B cell (primary cell): Measurements from ENCODE around the gene CAPZB. TPM values are rescaled to one million over a fixed set of nuclear protein-coding genes. Genes with fewer than 3 reads are reported as not detected.

ENCODE experiments used
- ATAC-seq: fragments of 200-7000 bp; cut with Tn5 transposase; one replicate; pipeline ENCODE4 v1.10.0; 2021; ENCODE audit warnings: low read depth, mild to moderate bottlenecking, moderate number of reproducible peaks, moderate library complexity
- CTCF ChIA-PET: fragments of 350-600 bp; sonication (Branson Sonifier 250); formaldehyde crosslinking; loops from one replicate; lab custom pipeline; 2021; ENCODE audit warnings: antibody characterized with exemption, inconsistent platforms; lab: Charles Lee
- POLR2A ChIA-PET: fragments of 350-600 bp; sonication (Branson Sonifier 250); formaldehyde crosslinking; loops from one replicate; lab custom pipeline; 2021; ENCODE audit warnings: antibody characterized with exemption; lab: Charles Lee
- DNase-seq: peaks from one replicate; pipeline ENCODE4 v3.0.0; 2013
- H2AFZ ChIP-seq: 2 replicates; pipeline ENCODE4 v1.6.1; 2012; ENCODE audit warnings: mild to moderate bottlenecking, low read depth, low read length; ENCODE audit not compliant: insufficient read depth, poor library complexity, severe bottlenecking
- H3K27ac ChIP-seq, 2 donors: 1 replicate in 1 of 2; 2 replicates in 1 of 2; pipeline ENCODE4 v1.5.1; 2012 to 2013; ENCODE audit warnings: low read length in 2 of 2, mild to moderate bottlenecking in 2 of 2, moderate library complexity in 1 of 2
- H3K27me3 ChIP-seq, 4 experiments: fragments of 200-600 bp in 1 of 4; sonication (generic) in 1 of 4; replicated peaks in 1 of 4; 1 replicate in 2 of 4; 2 replicates in 2 of 4; pipeline versions ENCODE4 v1.6.1 to v1.7.0; 2013 to 2016; ENCODE audit warnings: low read length in 3 of 4, mild to moderate bottlenecking in 2 of 4, mixed read lengths in 1 of 4, moderate library complexity in 1 of 4; ENCODE audit not compliant: insufficient read depth in 4 of 4, control insufficient read depth in 3 of 4; ENCODE audit errors: control extremely low read depth in 1 of 4
- H3K36me3 ChIP-seq, 2 experiments: replicated peaks in 1 of 2; 1 replicate in 1 of 2; 2 replicates in 1 of 2; pipeline versions ENCODE4 v1.6.1 to v1.7.1; 2013; ENCODE audit warnings: low read length in 1 of 2; ENCODE audit not compliant: insufficient read depth in 2 of 2, control insufficient read depth in 1 of 2; ENCODE audit errors: control extremely low read depth in 1 of 2, extremely low read depth in 1 of 2
- H3K4me1 ChIP-seq, 2 donors: fragments of 200-600 bp in 1 of 2; sonication (generic) in 1 of 2; 1 replicate in 1 of 2; 2 replicates in 1 of 2; pipeline versions ENCODE4 v1.5.1 to v1.6.1; 2013 to 2017; ENCODE audit warnings: low read length in 2 of 2; ENCODE audit not compliant: control insufficient read depth in 2 of 2, insufficient read depth in 2 of 2
- H3K4me2 ChIP-seq: replicated peaks from 2 replicates; pipeline ENCODE3; 2012; ENCODE audit warnings: mild to moderate bottlenecking, low read depth, low read length; ENCODE audit not compliant: poor library complexity, severe bottlenecking
- H3K4me3 ChIP-seq, 5 experiments: fragments of 200-600 bp in 1 of 5; sonication (generic) in 1 of 5; 1 replicate in 3 of 5; 2 replicates in 2 of 5; pipeline versions ENCODE4 v1.5.1 to v1.7.0; 2011 to 2016; ENCODE audit warnings: low read length in 4 of 5, mild to moderate bottlenecking in 4 of 5, low read depth in 2 of 5, control low read depth in 1 of 5, moderate library complexity in 1 of 5; ENCODE audit not compliant: insufficient read depth in 1 of 5; ENCODE audit errors: control extremely low read depth in 1 of 5, extremely low read depth in 1 of 5
- H3K79me2 ChIP-seq: fragments of 200-600 bp; sonication (generic); one replicate; pipeline ENCODE4 v1.6.0; 2016; ENCODE audit warnings: low read length; ENCODE audit not compliant: control insufficient read depth, insufficient read depth
- H3K9ac ChIP-seq: fragments of 200-600 bp; sonication (generic); 2 replicates; pipeline ENCODE4 v1.6.1; 2017; ENCODE audit warnings: mild to moderate bottlenecking, low read length, moderate library complexity
- H3K9me3 ChIP-seq, 3 donors: one replicate each; pipeline versions ENCODE4 v1.6.1 to v1.7.1; 2013; ENCODE audit warnings: low read length in 2 of 3; ENCODE audit not compliant: control insufficient read depth in 2 of 3, insufficient read depth in 1 of 3; ENCODE audit errors: control extremely low read depth in 1 of 3
- H4K20me1 ChIP-seq: 2 replicates; pipeline ENCODE4 v1.6.0; 2012; ENCODE audit warnings: mild to moderate bottlenecking, low read length; ENCODE audit not compliant: insufficient read depth, control insufficient read depth, poor library complexity, severe bottlenecking
- H3K27ac Mint-ChIP-seq: one replicate; pipeline ENCODE4 v1.8.0; 2021; ENCODE audit warnings: mixed read lengths
- H3K27me3 Mint-ChIP-seq: one replicate; pipeline ENCODE4 v1.8.0; 2021; ENCODE audit warnings: mixed read lengths
- H3K4me1 Mint-ChIP-seq: one replicate; pipeline ENCODE4 v1.8.0; 2021; ENCODE audit warnings: mixed read lengths
- H3K4me3 Mint-ChIP-seq: one replicate; pipeline ENCODE4 v1.8.0; 2021; ENCODE audit warnings: mixed read lengths
- H3K9me3 Mint-ChIP-seq: one replicate; pipeline ENCODE4 v1.8.0; 2022; ENCODE audit warnings: mixed read lengths; ENCODE audit not compliant: insufficient read depth
- CTCF ChIP-seq: fragments of 200-600 bp; IDR thresholded peaks from one replicate; pipeline ENCODE4 v1.8.0; 2022; ENCODE audit warnings: antibody characterized with exemption, mild to moderate bottlenecking
- EZH2 ChIP-seq: IDR thresholded peaks from 2 replicates; pipeline ENCODE4 v1.6.1; 2012; ENCODE audit warnings: borderline replicate concordance, low read depth, mild to moderate bottlenecking, moderate library complexity, low read length; ENCODE audit not compliant: insufficient read depth, poor library complexity, severe bottlenecking
- WGBS: methylation state at CpG from one replicate; pipeline ENCODE4 v1.1.5; 2013; ENCODE audit warnings: missing lambda C conversion rate; ENCODE audit not compliant: insufficient coverage; 5-methylcytosine and 5-hydroxymethylcytosine counted together
- intact Hi-C: fragments of 100-400 bp; cut with micrococcal nuclease; formaldehyde crosslinking; loops from one replicate; pipeline ENCODE4 v1.10.0; 2022
- polyA plus RNA-seq: library from polyadenylated mRNA; depleted of rRNA; stranded (reverse); fragments of >200 nt; gene quantifications from 2 replicates; pipeline ENCODE4 v1.2.3, GENCODE V29; 2012
- total RNA-seq, 2 donors: library from RNA; stranded (reverse); fragments of 120-200 nt in 1 of 2; gene quantifications; 1 replicate in 1 of 2; 2 replicates in 1 of 2; pipeline versions ENCODE4 v1.2.3 to v1.2.4, GENCODE V29; 2013 to 2022

The CAPZB gene
- total and polyA plus RNA-seq, 2 donors (not counting 1 experiment from before 2014, with no cell fraction given) = 126 to 193 TPM

- Histone ChIP-seq H3K9me3 (no peaks in the 10 kb centered on the region), H3K4me1 (no peaks in the 10 kb centered on the region), H3K36me3 (peaks cover 2 to 71% of the 10 kb centered on the region in 2 experiments), H3K4me3 (no peak overlapping the region), H3K79me2 (peaks cover 10% of the 10 kb centered on the region), H3K4me2 (no peak overlapping the region), H3K27ac (no peak overlapping the region), H3K9ac (no peak overlapping the region), H4K20me1 (peaks cover 37% of the 10 kb centered on the region), H3K27me3 (no peaks in the 10 kb centered on the region), H2AFZ (no peak overlapping the region)
- intact Hi-C loops = no loop called here
- WGBS = 97% methylated on average over 6 of the region's 6 CpGs
- ChIA-PET POLR2A (interaction anchor here (0.6 kb wide), 1 partner anchor 291 kb away, joined by 4 read pairs; no protein-coding TSS in a partner anchor), CTCF (interaction anchor here (0.7 to 1.1 kb wide), 4 partner anchors 10 to 228 kb away, joined by 3 to 4 read pairs (median 4); no protein-coding TSS in a partner anchor)
- DNase-seq (no peak), ATAC-seq (no peak)
- Mint-ChIP-seq H3K4me1 (no peaks in the 10 kb centered on the region), H3K27ac (no peak overlapping the region), H3K4me3 (no peak overlapping the region), H3K9me3 (no peaks in the 10 kb centered on the region), H3K27me3 (no peaks in the 10 kb centered on the region)
- TF ChIP-seq EZH2 = no peak
- TF ChIP-seq CTCF = no peak
These were observed 130.8 kb downstream of the CAPZB start for GRCh38 chr1:19354531-19354981.

DNA sequence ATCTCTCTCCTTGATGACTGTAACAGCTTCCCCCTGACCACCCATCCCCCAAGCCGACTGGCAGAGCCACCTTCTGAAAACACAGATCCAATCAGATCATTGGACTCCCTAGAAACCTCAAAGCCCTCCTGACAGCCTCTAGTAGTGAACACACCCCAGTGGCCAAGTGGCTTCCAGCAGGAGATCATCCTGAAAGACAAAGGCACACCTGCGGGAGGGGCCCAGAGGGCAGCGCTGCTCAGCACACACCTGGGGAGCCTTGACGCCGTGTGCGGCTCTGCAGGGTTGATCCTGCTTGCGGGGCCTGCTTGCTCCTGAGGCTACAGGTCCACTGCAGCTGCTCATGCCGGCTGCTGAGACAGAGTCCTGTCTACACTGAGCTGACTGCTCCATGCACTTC is 131.7 kb downstream of the CAPZB start:
- Mint-ChIP-seq H3K4me1 (peaks cover 2% of the 10 kb centered on the region), H3K27me3 (no peaks in the 10 kb centered on the region), H3K27ac (no peak overlapping the region), H3K4me3 (no peak overlapping the region), H3K9me3 (no peaks in the 10 kb centered on the region)
- ATAC-seq (no peak), DNase-seq (no peak)
- Histone ChIP-seq H3K4me3 (no peak overlapping the region), H3K4me1 (peaks cover 0 to 2% of the 10 kb centered on the region in 2 donors), H3K36me3 (peaks cover 2 to 76% of the 10 kb centered on the region in 2 experiments), H3K9me3 (no peaks in the 10 kb centered on the region), H4K20me1 (peaks cover 28% of the 10 kb centered on the region), H2AFZ (no peak overlapping the region), H3K27ac (no peak overlapping the region), H3K4me2 (no peak overlapping the region), H3K27me3 (no peaks in the 10 kb centered on the region), H3K9ac (no peak overlapping the region), H3K79me2 (peaks cover 3% of the 10 kb centered on the region)
- 98% methylated on average over 7 of the region's 8 CpGs for WGBS
- TF ChIP-seq EZH2 (no peak), CTCF (no peak)
- CTCF ChIA-PET = interaction anchor here (0.6 to 1.1 kb wide), 3 partner anchors 9 to 35 kb away, joined by 4 read pairs; no protein-coding TSS in a partner anchor
- intact Hi-C loops = no loop called here
- POLR2A ChIA-PET = no interaction called here
